GM10847 (cell line): ENCODE measurements around the gene SCMH1.

Experiments used
- POLR2A ChIP-seq: IDR thresholded peaks from 2 replicates; pipeline ENCODE4 v1.6.1; 2011; ENCODE audit not compliant: insufficient read length; ENCODE audit errors: extremely low read depth

SCMH1 gene

GRCh38 chr1:41098730-41099460 lies 143.2 kb downstream of the SCMH1 start:
- TF ChIP-seq POLR2A, result no peak

- no peak for TF ChIP-seq POLR2A
These were observed 145.0 kb downstream of the SCMH1 start for GRCh38 chr1:41097105-41097504.

GRCh38 chr1:41093826-41094225 lies 148.3 kb downstream of the SCMH1 start:
- no peak for TF ChIP-seq POLR2A

- no peak for TF ChIP-seq POLR2A
These were observed 155.2 kb downstream of the SCMH1 start for GRCh38 chr1:41086921-41087320.

- TF ChIP-seq POLR2A, result no peak
These were observed 163.5 kb downstream of the SCMH1 start for GRCh38 chr1:41078616-41079015.

- no peak for TF ChIP-seq POLR2A
These were observed 163.9 kb downstream of the SCMH1 start for GRCh38 chr1:41078193-41078592.

GRCh38 chr1:41073971-41074370 lies 168.1 kb downstream of the SCMH1 start:
- no peak for TF ChIP-seq POLR2A

- no peak for TF ChIP-seq POLR2A
These were observed 170.1 kb downstream of the SCMH1 start for GRCh38 chr1:41072051-41072450.

- TF ChIP-seq POLR2A, result no peak
These were observed 185.2 kb downstream of the SCMH1 start for GRCh38 chr1:41056907-41057306.

GRCh38 chr1:41053316-41053715 lies 188.8 kb downstream of the SCMH1 start:
- TF ChIP-seq POLR2A, result no peak

GRCh38 chr1:41051022-41051421 lies 191.1 kb downstream of the SCMH1 start:
- TF ChIP-seq POLR2A, result no peak

GRCh38 chr1:41048540-41048939 lies 193.6 kb downstream of the SCMH1 start:
- TF ChIP-seq POLR2A, result no peak

GRCh38 chr1:41046347-41046775 lies 195.7 kb downstream of the SCMH1 start:
- no peak for TF ChIP-seq POLR2A

GRCh38 chr1:41045740-41046139 lies 196.4 kb downstream of the SCMH1 start:
- TF ChIP-seq POLR2A, result no peak

GRCh38 chr1:41044187-41044586 lies 197.9 kb downstream of the SCMH1 start:
- no peak for TF ChIP-seq POLR2A

GRCh38 chr1:41041614-41042270 lies 200.4 kb downstream of the SCMH1 start:
- TF ChIP-seq POLR2A, result no peak

GRCh38 chr1:41038110-41038509 lies 204.0 kb downstream of the SCMH1 start:
- no peak for TF ChIP-seq POLR2A
